Pulmonary artery endothelial cell (primary cell): ENCODE results near the gene ENTPD6. TPM values are rescaled to one million over a fixed set of nuclear protein-coding genes. Genes with fewer than 3 reads are reported as not detected.

ENCODE experiments used
- DNase-seq: peaks from one replicate; pipeline ENCODE4 v3.0.0-alpha.2; 2011; ENCODE audit warnings: low read depth, low spot score
- total RNA-seq: library from RNA; depleted of rRNA; stranded (reverse); fragments of >200 nt; gene quantifications from 2 replicates; pipeline ENCODE4 v1.2.3, GENCODE V29; 2014

ENTPD6 gene
- total RNA-seq, 1 donor from 2014 or later, result 56.3 TPM

- DNase-seq, result no peak
These were observed 7.9 kb upstream of the ENTPD6 start for GRCh38 chr20:25187635-25188034.

- DNase-seq, result no peak
These were observed 7.3 kb upstream of the ENTPD6 start for GRCh38 chr20:25188218-25188617.

GRCh38 chr20:25191051-25191450 lies 4.5 kb upstream of the ENTPD6 start:
- DNase-seq, result no peak

- no peak for DNase-seq
These were observed 3.8 kb upstream of the ENTPD6 start for GRCh38 chr20:25191689-25192088.

GRCh38 chr20:25193843-25194242 lies 1.7 kb upstream of the ENTPD6 start:
- no peak for DNase-seq

GRCh38 chr20:25194333-25194972 lies 1.1 kb upstream of the ENTPD6 start:
- DNase-seq, result no peak

- DNase-seq, result no peak
These were observed 662 bp downstream of the ENTPD6 start for GRCh38 chr20:25195962-25196785.

- no peak for DNase-seq
These were observed 1.2 kb downstream of the ENTPD6 start for GRCh38 chr20:25196786-25197120.

GRCh38 chr20:25197183-25197869 lies 1.8 kb downstream of the ENTPD6 start:
- no peak for DNase-seq

- no peak for DNase-seq
These were observed 2.3 kb downstream of the ENTPD6 start for GRCh38 chr20:25197870-25198190.

GRCh38 chr20:25198663-25199383 lies 3.3 kb downstream of the ENTPD6 start:
- no peak for DNase-seq

GRCh38 chr20:25199473-25200260 lies 4.2 kb downstream of the ENTPD6 start:
- no peak for DNase-seq

- DNase-seq, result no peak
These were observed 7.6 kb downstream of the ENTPD6 start for GRCh38 chr20:25203089-25203488.

GRCh38 chr20:25203871-25204320 lies 8.4 kb downstream of the ENTPD6 start:
- no peak for DNase-seq

GRCh38 chr20:25204550-25205276 lies 9.2 kb downstream of the ENTPD6 start:
- no peak for DNase-seq

- DNase-seq, result no peak
These were observed 10.0 kb downstream of the ENTPD6 start for GRCh38 chr20:25205277-25206062.

GRCh38 chr20:25206063-25206403 lies 10.5 kb downstream of the ENTPD6 start:
- no peak for DNase-seq

GRCh38 chr20:25206548-25206947 lies 11.0 kb downstream of the ENTPD6 start:
- DNase-seq, result no peak

GRCh38 chr20:25207149-25207959 lies 11.8 kb downstream of the ENTPD6 start:
- DNase-seq, result no peak
